Panc1 (cell line): ENCODE measurements around the gene PIP4K2A. TPM values are rescaled to one million over a fixed set of nuclear protein-coding genes. Genes with fewer than 3 reads are reported as not detected.

Experiments
- total RNA-seq: library from RNA; stranded (reverse); gene quantifications from one replicate; pipeline ENCODE4 v1.2.1, GENCODE V29; 2021; ENCODE audit not compliant: unreplicated experiment

PIP4K2A gene
- total RNA-seq, 1 experiment from 2014 or later, result 25.2 TPM

Other genes starting within 250 kb of the PIP4K2A start
- gene ARMC3, start 213.5 kb upstream of the PIP4K2A start, total RNA-seq, result 1.0 TPM